Hypothalamus (tissue), 51 donors: Measurements from ENCODE around the gene FLT4.
A peak's percentile ranks its signal among the peaks of the same experiment; 100 is the strongest.

ENCODE experiments used
- DNase-seq, 51 donors: peaks; one replicate each; lab custom pipeline; 2025; lab: John Stamatoyannopoulos, UW

Gene FLT4

DNA sequence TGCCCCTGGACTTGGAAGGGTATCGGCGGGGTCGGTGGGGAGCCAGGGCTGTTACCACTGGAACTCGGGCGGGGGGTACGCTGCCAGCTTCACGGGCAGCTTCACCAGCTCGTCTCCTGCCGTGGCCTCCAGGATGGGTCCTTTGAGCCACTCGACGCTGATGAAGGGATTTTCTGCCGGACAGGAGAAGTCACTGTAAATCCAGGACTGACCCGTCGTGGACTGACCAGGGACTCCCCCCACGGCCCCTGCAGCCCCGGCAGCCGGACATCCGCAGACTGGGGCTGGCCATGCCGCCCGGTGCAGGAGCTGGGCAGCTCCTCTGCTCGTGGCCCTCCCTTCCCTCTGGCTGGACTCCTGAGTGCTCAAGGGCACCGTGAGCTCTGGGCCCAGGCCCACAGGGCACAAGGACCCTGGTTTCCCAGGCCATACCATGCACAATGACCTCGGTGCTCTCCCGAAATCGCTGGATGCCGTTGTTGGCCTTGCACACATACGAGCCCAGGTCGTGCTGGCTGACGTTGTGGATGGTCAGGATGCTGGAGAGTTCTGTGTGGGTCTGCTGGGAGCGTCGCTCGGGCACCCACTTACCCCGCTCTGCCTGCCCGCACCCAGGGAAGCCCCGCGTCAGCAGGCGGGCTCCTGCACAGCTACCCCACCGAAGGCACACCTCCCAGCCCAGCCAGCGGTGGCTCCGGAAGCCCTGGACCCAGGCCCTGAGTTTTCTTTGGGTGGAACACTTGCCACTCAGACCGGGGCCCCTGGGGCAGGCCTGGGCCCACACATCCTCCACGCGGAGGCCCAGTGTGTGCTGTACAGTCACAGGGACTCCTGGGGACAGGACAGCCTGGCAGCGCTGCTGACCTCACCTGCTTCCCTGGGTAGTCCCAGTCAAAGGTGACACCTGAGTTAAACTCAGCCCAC is 20.3 kb downstream of the FLT4 start:
- DNase-seq, result no peak

DNA sequence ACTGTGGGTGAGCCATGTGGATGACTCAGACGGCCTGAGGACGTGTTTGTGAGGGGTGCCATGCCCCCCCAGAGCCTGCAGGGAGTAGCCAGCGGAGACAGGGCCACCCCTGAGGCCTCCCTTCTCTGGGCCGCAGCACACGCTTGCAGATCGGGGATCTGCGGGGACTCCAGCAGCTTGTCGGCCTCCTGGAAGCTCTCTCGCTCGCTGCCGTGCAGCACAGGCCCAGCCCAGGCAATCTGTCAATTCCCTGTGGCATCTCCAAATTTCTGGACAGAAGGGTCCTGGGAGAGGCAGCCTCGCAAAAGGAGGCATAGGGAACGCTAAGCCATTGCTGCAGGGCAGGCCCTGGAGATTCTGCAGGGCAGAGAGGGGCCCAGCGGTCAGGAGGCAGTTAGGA is 21.2 kb downstream of the FLT4 start:
- no peak for DNase-seq

DNA sequence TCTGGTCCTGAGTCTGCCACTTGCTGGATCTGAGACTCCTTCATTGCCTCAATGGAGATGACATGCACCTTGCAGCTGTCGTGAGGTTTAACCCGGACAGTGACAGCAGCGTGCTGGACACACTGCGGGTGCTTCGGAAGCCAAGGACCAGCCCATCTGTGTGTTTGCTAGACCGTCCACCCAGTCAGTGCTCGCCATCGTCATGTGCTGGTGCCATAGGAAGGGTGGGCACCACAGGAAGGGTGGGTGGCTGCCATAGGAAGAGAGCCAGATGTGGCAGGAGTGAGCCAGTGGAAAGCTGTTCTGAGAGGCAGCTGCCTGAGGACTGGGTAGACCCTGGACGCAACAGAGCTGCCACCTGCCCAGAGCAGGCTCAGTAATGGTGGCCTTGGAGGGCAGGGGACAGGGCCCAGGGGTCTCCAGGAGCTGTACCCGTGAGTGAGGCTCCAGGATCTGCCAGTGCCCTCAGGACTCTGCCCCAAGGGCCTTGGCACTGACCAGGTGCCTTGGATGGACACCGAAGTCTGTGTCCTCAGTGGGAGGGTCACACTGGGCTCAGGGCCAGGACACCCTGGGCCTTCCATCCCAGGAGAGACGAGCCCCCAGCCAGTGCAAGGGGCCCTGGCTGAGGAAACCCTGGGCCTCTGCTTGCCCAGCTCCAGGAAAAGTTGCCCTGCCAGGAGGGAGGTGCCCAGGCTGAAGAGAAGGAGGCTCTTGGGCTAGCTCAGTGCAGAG is 21.8 kb downstream of the FLT4 start:
- DNase-seq, result no peak

DNA sequence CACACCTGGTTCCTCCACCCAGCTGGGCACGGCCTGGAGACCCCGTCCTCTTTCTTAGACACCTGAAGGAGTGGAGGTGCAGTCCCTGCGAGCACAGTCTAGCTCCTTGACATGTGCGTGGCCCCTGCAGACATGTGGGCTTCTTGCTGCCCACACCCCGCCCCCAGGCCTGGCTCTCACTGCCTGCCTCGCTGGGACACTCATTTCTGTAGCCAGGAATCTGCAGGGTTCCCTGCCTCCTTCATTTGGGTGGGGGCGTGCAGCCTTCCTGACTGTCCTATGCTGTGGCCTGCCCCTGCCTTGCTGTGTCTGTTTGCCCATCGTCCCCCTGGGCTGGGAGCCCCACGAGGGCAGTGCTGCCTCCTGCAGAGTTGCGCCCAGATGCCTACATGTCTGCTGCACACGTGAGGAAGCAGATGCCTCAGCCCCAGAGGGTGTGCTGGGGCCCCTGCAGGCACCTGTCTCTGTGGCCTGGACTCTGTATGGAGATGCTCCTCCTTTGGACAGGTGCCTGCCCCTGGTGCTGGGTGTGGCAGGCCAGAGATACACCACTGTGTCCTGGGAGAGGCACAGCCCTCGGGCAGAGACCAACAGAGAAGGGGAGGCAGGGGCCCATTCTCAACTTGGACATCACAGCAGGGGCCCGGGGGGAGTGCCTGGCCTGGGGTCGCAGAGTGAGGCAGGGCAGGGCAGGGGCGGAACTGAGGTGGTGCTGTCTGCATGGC is 22.6 kb downstream of the FLT4 start:
- DNase-seq, result no peak

DNA sequence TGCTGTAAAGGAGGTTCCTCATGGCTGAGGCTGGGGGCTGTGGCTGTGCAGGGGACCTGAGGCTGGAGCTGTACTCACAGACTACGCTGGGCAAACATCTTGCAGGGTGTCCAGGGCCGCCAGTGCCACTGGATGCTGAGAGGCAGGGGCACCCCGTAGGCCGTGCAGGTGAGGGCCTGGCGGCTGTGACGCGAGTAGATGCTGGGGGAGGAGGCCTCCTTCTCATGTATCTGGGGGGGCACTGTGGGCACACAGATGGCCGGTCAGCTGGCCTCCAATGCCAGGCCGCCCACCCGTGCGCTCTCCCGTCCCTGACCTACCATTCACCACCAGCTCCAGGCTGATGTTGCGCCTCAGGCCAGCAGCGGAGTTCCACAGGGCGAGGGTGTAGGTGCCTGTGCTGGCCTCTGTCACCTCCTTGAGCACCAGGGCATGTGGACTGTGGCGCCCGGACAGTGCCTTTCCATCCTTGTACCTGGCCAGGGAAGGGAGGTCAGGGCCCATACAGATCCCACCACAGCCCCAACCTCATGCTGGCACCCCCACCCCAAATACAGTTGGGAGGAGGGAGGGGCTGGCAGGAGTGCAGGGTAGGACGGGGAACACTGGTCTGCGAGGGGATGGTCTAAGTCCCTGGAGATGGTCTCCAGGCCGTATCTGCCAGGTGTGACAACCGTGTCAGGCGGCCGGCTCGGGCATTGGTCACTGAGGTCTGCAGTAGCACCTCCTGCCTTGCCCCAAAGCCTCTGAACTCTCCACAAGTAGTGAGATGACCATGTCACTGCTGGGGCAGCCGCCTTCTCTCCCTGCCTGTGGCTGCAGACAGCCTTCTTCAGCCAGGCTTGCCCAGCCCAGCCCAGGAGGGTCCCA is 23.4 kb downstream of the FLT4 start:
- DNase-seq, result no peak

DNA sequence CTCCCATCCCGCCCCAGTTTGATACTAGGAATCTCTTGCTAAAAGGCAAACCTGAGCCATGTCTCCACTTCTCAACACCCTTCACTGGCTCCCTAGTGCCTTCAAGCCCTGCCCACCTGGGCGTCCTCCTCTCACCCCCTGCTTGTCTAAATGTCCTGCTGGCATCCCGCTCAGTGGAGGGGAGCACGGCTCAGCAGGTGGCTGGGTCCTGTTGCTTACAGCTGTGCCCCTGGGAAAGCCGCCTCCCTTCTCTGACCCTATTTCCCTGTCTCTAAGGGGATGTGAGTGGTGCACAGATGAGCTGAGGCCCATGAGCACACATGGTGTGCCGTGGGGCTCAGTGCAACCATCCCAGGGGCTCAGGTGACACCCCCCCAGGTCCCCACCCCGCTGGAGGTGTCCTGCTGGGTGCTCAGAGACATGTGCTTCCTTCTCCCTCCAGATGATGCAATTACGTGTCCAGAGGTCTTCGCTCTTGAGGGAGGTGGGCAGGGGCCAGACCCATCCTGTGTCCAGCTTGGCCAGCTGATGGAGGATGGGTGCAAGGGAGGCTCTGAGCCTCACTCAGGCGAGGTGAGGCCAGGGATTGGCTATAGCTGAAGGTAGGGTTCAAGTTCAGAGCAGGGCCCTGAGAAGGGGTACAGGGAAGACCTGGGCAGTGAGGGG is 24.1 kb downstream of the FLT4 start:
- DNase-seq, result no peak

DNA sequence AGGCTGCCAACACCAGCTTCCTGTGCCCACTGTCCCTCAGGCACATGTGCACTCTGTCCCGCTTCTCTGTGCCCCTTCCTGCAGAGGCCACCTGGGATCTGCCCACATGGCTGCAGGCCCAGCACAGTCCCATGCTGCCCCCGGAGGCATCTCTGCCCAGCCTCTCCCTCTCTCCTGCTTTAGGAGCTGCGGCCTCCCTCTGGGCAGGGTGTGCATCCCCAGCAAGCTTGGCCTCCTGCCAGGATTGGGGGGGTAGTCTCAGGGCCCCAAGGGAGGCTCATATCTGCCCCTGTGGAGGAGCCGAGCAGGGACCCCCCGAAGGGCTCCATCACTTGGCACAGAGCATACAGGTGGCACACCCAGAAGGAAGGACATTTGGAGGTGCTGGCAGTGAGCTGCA is 24.8 kb downstream of the FLT4 start:
- DNase-seq, result no peak

DNA sequence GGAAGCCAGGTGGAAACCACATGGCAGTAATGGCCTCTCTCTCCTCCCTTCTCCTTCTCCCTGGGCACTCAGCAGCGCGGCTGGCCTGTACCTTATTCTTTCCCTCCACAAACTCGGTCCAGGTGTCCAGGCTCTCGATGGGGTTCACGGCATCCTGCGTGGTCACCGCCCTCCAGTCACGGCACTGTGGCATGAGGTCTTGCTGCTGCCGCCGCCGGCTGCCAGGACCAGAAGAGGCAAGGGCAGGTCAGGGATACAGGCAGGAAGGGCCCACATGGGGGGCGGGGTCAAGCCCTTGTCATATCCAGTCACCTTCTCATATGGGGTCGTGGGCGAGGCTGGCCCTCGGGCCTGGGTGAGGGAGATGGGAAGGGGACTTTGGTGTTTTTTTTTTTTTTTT is 25.6 kb downstream of the FLT4 start:
- no peak for DNase-seq

DNA sequence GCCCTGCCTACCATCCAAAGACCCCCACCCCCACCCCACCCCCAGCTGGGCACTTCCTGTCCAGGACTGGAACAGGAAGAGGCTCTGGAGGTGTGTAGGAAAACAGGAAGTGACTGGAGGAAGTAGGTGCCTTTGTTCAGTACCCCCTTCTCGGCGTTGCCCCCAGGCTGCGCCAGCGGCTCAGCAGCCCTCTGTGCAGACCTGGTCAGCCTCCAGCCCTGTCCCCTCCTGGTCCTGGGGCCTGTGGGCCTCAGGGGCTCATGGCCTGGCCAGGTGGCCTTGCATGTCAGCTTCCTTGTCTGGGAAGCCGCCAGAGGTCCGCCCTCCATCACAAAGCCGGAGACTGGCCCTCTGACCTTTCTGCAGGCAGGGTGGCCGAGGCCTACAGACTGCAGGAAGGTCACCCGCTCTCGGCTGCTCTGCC is 26.0 kb downstream of the FLT4 start:
- DNase-seq, result no peak

DNA sequence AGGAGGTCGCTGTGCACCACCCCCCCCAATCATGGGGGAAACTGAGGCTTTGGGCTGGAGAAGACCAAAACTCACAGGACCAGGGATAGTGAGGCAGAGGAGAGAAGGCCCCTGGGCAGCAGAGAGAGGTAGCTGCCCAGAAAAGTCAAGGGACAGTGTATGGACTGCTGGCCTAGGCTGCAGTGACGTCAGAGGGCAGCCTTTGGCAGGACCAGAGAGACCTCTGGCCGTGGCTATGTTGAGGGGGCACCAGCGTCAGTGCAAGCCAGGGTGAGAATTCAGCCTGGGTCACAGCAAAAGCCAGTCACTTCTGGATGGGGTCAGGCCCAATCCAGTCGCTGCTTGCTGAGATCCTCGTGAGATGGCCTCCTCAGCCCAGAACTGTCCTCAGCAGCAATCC is 26.5 kb downstream of the FLT4 start:
- no peak for DNase-seq

DNA sequence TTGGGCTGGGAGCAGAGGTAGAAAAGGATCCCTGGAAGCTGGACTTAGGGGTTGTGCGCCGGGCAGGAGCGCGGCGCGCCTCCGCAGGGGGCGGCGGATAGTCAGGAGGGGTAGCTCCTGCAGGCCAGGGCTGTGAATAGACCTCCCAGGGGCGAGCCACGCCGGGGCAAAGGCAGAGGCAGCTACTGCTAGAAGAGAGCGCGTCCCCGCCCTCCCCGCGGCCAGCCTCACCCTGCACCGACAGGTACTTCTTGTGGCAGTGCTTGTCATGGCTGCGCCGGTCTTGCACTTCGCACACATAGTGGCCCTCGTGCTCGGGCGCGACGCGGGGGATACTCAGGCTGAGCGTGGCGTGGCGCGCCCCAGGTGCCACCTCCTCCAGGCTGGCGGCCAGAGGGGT is 28.1 kb downstream of the FLT4 start:
- no peak for DNase-seq

DNA sequence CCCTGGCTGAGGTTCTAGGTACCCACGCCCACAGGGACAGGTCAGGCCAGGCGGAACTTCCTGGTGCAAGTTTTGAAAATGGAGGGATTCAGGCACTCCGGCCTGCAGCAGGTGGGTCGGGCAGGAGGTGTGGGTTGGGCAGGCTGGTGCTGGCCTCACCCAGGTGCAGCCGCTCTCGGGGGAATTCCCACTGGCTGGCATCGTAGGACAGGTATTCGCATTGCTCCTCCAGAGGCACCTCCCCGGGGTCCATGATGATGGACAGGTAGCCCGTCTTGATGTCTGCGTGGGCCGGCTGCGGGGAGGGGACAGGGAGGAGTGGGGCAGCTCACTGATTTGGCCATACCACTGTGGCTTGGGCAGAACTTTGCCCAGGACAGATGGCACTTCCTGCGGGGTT is 29.4 kb downstream of the FLT4 start:
- no peak for DNase-seq

DNA sequence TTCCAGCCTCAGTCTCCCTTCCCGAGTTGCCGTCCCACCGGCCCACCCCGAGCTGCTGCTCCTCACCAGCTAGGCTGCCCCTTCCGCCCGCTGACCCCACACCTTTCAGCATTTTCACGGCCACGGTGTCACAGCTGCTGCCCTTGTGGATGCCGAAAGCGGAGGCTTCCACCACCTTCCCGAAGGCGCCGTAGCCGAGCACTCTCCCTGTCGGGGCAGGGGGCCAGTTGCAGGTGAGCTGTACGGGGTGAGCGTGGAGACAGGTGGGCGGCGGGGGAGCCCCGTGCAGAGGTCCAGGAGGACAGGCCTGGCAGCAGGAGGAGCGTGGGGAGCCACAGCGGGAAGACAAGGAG is 29.9 kb downstream of the FLT4 start:
- no peak for DNase-seq

DNA sequence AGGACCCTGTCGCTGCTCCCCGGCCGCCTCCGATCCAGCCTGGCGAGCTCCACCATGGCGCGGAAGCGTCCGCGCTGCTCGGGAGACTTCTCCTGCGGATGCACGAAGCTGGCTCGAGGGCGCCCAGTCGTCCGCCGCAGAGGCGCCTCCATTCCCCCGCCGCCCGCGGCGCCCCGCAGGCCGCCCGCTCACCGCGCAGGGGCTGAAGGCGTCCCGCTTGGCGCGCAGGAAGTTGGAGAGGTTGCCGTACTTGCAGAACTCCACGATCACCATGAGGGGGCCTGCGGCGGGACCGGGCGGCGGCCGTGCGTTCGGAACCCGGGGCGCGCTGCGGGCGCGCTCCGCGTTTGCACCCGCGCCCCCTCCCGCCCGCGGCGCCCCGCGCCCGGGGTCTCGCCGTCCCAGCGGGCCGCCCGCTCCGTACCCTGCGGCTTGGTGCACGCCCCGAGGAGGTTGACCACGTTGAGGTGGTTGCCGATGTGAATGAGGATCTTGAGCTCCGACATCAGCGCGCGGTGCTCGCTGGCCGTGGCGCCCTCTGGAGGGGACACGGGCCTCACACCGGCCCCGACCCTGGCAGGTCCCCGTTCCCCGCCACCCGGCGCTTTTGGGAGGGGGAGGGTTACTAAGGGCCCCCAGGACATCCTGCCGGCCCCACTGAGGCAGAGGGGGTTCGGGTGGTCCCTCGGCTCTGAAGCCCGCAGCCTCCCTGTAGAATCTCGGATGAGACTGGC is 30.4 kb downstream of the FLT4 start:
- DNase-seq, result peak in 4 of 51 donors; percentile 1 to 23 (median 8)

DNA sequence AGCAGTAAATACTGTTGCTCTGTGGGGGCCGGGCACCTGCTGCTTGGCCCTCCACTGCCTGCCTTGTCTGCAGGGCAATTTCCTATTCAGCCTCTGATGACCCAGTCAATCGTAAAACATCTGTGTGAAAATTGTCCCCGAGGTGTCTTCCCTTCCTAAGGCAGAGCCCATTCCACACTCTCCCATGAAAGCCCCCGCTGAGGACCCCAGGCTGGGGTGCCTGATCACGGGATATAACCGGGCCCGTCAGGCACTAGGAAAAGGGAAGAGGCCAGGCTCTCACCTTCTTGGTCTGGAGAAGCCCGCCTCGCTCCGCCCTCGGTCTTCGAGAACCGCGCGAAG is 30.9 kb downstream of the FLT4 start:
- no peak for DNase-seq

DNA sequence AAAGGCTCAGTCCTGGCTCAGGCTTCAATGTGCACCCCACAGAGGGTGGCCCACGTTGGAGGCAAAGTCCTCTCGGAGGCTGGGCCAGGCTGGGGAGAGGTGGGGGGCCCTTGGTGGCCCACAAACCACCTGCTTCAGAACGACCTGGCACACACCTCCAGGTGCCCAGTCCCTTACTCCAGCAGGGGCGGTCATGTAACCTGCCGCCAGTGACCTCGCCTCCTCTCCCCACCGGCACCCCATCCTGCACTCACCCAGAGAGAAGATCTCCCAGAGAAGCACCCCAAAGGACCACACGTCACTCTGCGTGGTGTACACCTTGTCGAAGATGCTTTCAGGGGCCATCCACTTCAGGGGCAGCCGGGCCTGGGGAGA is 35.6 kb downstream of the FLT4 start:
- no peak for DNase-seq

DNA sequence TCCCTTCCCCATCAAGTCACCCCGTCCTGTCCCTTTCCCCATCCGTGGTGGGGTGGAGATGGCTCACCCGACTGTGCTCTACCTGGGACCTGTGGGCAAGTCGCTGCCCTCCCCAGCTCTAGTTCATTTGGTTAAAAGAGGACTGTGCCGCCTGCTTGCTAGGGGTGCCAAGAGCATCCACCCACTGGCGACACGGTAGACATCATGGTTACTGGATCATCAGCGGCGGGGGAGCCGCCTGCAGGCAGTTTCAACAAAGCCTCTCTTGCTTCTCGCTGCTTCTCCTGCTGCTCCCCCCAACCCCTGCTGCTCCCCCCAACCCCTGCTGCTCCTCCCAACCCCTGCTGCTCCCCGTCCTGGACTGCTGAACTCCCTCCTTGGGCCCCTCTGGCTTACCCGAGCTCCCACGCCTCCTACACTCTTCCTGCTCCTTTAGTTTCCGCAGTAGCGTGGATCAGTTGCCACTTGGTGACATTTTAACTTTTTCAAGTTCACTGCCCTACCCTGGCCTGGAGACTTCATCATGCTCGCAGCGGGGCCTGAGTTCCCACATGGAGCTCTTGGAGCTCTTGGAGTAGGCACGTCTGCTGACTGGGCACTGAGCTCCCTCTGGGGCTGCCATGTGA is 36.1 kb downstream of the FLT4 start:
- no peak for DNase-seq

DNA sequence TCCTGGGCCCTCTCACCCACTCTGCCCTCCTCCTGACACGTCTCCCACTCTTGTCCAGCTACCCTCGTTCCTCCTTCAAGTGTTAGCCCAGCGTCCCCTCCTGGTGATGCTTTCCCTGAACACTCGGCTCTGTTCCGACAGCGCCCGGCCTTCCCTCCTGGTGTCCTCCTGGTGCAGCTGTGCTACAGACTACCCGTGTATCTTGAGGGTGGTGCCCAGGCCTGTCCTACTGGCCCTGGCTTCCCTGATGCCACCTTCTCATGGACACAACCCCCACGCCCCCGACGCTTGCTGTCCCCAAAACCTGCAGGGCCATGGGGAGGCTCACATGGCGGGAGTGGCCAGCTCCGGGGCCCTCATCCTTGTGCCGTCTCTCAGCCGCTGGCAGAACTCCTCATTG is 36.7 kb downstream of the FLT4 start:
- DNase-seq, result no peak
